Muscle layer of colon (tissue), 2 donors: ENCODE data around the gene RAX2.

Experiments
- H3K27ac ChIP-seq: one replicate; pipeline ENCODE4 v1.7.0; 2013; ENCODE audit warnings: low read depth, mild to moderate bottlenecking, low read length, moderate library complexity
- H3K27me3 ChIP-seq, 2 donors: one replicate each; pipeline ENCODE4 v1.7.0; 2013; ENCODE audit warnings: low read length in 2 of 2, mild to moderate bottlenecking in 2 of 2; ENCODE audit not compliant: insufficient read depth in 2 of 2, control insufficient read depth in 1 of 2
- H3K36me3 ChIP-seq: one replicate; pipeline ENCODE4 v1.7.0; 2013; ENCODE audit warnings: mild to moderate bottlenecking, low read length; ENCODE audit not compliant: insufficient read depth
- H3K4me1 ChIP-seq: one replicate; pipeline ENCODE4 v1.7.0; 2013; ENCODE audit warnings: mild to moderate bottlenecking, low read length; ENCODE audit not compliant: insufficient read depth
- H3K4me3 ChIP-seq, 2 donors: one replicate each; pipeline ENCODE4 v1.7.0; 2013; ENCODE audit warnings: low read length in 2 of 2, low read depth in 1 of 2, mild to moderate bottlenecking in 1 of 2, moderate library complexity in 1 of 2
- H3K9ac ChIP-seq: one replicate; pipeline ENCODE4 v1.7.0; 2013; ENCODE audit warnings: low read length
- H3K9me3 ChIP-seq: one replicate; pipeline ENCODE4 v1.7.0; 2013; ENCODE audit warnings: mild to moderate bottlenecking, low read length
- donor health status: abdominal sarcoma.
- donor health status: Adenocarcinoma of cecum.

The RAX2 gene

DNA sequence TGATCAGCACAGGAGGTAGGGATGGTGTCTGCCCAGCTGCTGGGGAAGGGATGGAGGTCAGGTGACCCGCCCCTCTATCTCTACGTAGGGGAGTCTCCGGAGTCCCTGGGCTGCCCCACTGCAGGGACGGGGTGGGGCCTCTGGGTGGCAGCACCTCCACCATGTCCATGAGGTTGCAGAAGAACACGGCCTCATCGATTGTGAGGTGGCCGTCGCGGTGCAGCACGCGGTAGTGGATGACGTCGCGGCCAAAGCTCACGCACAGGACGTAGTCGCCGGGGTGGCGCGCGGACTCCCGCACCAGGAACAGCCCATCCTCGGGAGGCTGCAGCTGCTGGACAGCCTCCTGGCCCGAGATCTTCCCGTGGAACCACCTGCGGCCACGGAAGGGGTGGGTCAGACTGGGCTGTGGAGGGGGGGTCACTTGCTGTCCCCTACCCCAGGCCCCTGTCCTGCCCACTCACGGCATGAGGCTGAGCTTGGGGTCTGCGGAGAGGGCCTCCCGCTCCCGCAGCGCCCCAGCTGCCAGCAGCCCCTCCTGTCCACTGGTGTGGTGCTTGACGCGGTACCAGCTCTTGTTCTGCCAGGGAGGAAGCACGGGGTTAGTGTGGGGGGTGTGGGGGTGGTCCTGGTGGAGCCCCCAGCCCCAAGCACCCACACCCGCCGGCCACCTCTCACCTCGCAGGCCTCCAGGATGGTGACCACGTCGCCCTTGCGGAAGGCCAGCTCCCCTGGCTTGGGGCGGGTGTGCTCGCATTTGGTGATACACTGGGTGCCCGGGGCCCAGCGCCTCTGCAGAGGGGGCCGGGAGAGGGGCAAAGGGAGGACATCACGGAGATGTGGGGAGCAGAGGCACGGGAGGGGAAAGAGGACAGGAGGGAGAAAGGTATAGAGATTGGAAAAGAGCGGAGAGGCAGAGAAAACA lies 11.9 kb upstream of the RAX2 start:
- no peak overlapping the region for H3K4me3 ChIP-seq
- no peaks in the 10 kb centered on the region for H3K4me1 ChIP-seq
- peaks cover 0 to 30% of the 10 kb centered on the region in 2 donors for H3K27me3 ChIP-seq
- no peak overlapping the region for H3K27ac ChIP-seq
- peaks cover 15% of the 10 kb centered on the region for H3K9me3 ChIP-seq
- no peaks in the 10 kb centered on the region for H3K36me3 ChIP-seq
- no peak overlapping the region for H3K9ac ChIP-seq

- peaks cover 15% of the 10 kb centered on the region for H3K9me3 ChIP-seq
- no peaks in the 10 kb centered on the region for H3K4me1 ChIP-seq
- H3K9ac ChIP-seq: no peak overlapping the region
- H3K27ac ChIP-seq: no peak overlapping the region
- H3K27me3 ChIP-seq: peaks cover 0 to 30% of the 10 kb centered on the region in 2 donors
- no peaks in the 10 kb centered on the region for H3K36me3 ChIP-seq
- H3K4me3 ChIP-seq: no peak overlapping the region
These were observed 10.9 kb upstream of the RAX2 start for GRCh38 chr19:3782903-3783302.

- Histone ChIP-seq H3K9me3 (peaks cover 15% of the 10 kb centered on the region), H3K27ac (no peak overlapping the region), H3K9ac (no peak overlapping the region), H3K36me3 (no peaks in the 10 kb centered on the region), H3K27me3 (peaks cover 0 to 30% of the 10 kb centered on the region in 2 donors), H3K4me1 (no peaks in the 10 kb centered on the region), H3K4me3 (no peak overlapping the region)
These were observed 10.3 kb upstream of the RAX2 start for GRCh38 chr19:3782330-3782729.

- Histone ChIP-seq H3K27me3 (peaks cover 0 to 30% of the 10 kb centered on the region in 2 donors), H3K4me1 (no peaks in the 10 kb centered on the region), H3K36me3 (no peaks in the 10 kb centered on the region)
These were observed 9.6 kb upstream of the RAX2 start for GRCh38 chr19:3781603-3782002.

DNA sequence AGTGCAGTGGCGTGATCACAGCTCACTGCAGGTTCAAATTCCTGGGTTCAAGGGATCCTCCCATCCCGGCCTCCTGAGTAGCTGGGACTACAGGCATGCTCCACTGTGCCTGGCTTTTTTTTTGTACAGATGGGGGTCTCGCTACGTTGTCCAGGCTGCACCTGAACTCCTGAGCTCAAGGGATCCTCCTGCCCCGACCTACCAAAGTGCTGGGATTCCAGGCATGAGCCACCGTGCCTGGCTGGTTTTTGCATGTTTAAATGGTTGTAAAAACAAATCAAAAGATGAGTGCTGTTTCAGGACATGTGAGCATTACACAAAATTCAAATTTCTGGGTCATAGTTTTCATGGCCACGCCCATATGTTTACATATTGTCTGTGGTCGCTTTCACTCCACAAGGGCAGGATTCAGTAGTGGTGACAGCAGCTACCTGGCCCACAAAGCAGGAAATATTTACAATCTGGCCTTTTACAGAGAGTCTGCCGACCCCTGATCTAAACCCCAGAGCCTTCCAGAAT lies 8.8 kb upstream of the RAX2 start:
- H3K27me3 ChIP-seq: peaks cover 0 to 30% of the 10 kb centered on the region in 2 donors
- peaks cover 15% of the 10 kb centered on the region for H3K9me3 ChIP-seq

More at GRCh38 chr19:3781603-3782002, 9.6 kb upstream of the RAX2 start:
- Histone ChIP-seq H3K9me3 (peaks cover 15% of the 10 kb centered on the region), H3K27ac (no peak overlapping the region), H3K4me3 (no peak overlapping the region), H3K9ac (no peak overlapping the region)

GRCh38 chr19:3778899-3779723 lies 7.1 kb upstream of the RAX2 start:
- Histone ChIP-seq H3K36me3 (no peaks in the 10 kb centered on the region), H3K9ac (no peak overlapping the region), H3K4me1 (no peaks in the 10 kb centered on the region), H3K27me3 (peaks cover 0 to 16% of the 10 kb centered on the region in 2 donors), H3K27ac (no peak overlapping the region), H3K9me3 (peaks cover 15% of the 10 kb centered on the region), H3K4me3 (no peak overlapping the region)

More for the DNA sequence above, 8.8 kb upstream of the RAX2 start:
- no peak overlapping the region for H3K9ac ChIP-seq
- no peak overlapping the region for H3K27ac ChIP-seq
- H3K4me3 ChIP-seq: no peak overlapping the region
- no peaks in the 10 kb centered on the region for H3K36me3 ChIP-seq
- H3K4me1 ChIP-seq: no peaks in the 10 kb centered on the region

GRCh38 chr19:3778104-3778867 lies 6.3 kb upstream of the RAX2 start:
- Histone ChIP-seq H3K9ac (no peak overlapping the region), H3K27ac (no peak overlapping the region), H3K4me1 (no peaks in the 10 kb centered on the region), H3K9me3 (peaks cover 15% of the 10 kb centered on the region), H3K4me3 (no peak overlapping the region), H3K36me3 (no peaks in the 10 kb centered on the region), H3K27me3 (peaks cover 0 to 8% of the 10 kb centered on the region in 2 donors)

DNA sequence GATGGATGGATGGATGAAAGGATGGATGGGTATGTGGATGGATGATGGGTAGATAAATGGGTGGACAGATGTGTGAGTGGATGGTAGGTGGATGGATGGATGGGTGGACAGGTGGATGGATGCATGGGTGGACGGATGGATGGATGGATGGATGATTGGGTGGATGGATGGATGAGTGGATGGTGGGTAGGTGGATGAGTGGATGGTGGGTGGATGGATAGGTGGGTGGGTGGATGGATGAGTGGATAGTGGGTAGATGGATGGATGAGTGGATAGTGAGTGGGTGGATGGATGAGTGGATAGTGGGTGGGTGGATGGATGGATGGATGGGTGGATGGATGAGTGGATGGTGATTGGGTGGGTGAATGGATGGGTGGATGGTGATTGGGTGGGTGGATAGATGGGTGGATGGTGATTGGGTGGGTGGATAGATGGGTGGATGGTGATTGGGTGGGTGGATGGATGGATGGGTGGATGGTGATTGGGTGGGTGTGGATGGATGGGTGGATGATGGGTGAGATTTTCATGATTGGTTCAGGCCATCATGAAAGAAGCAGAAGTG lies 4.5 kb upstream of the RAX2 start:
- H3K9me3 ChIP-seq: peaks cover 3% of the 10 kb centered on the region
- no peak overlapping the region for H3K4me3 ChIP-seq
- peaks cover 0 to under 1% of the 10 kb centered on the region in 2 donors for H3K27me3 ChIP-seq
- H3K27ac ChIP-seq: no peak overlapping the region
- no peaks in the 10 kb centered on the region for H3K4me1 ChIP-seq
- H3K36me3 ChIP-seq: no peaks in the 10 kb centered on the region
- no peak overlapping the region for H3K9ac ChIP-seq

DNA sequence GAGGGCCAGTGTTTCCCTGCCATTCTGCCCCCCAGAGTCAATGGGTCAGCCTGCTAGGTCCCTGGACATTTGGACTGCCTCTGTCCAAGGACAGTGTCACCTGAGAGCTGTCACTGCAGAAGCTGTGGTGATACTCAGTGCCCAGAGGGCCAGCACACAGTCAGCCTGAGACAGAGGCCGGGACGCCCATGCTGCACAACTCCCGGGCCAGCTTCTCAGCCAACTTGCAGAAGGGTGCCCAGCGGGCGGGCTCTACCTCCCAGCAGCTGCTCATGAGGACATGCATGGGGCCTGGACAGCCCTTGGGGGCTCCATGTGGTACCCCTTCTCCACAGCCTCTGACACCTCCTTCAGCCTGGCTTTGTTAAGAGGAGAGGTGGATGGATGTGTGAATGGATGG lies 3.8 kb upstream of the RAX2 start:
- no peak overlapping the region for H3K27ac ChIP-seq
- H3K36me3 ChIP-seq: no peaks in the 10 kb centered on the region
- H3K4me1 ChIP-seq: no peaks in the 10 kb centered on the region
- H3K9me3 ChIP-seq: no peaks in the 10 kb centered on the region
- no peak overlapping the region for H3K9ac ChIP-seq
- H3K27me3 ChIP-seq: peaks cover 0 to 4% of the 10 kb centered on the region in 2 donors
- H3K4me3 ChIP-seq: no peak overlapping the region

DNA sequence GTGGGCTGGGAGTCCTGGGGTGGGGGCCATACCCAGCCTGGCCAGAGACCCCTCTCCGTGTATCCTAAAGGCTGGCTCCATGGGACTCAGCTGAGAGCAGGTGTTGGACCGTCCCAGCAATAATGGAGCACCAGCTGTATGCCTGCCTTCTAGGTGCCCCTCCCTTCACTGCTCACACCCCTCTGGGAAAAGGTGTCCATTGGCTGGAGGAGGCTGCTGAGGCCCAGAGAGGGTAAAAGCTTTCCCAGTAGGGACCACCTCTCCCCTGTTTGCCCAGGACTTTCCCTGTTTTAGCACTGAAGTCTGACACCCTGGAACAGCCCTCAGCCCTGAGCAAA lies 3.3 kb upstream of the RAX2 start:
- no peak overlapping the region for H3K27ac ChIP-seq
- no peak overlapping the region for H3K4me3 ChIP-seq
- H3K9me3 ChIP-seq: no peaks in the 10 kb centered on the region
- H3K36me3 ChIP-seq: no peaks in the 10 kb centered on the region
- H3K27me3 ChIP-seq: peaks cover 0 to 4% of the 10 kb centered on the region in 2 donors
- H3K4me1 ChIP-seq: no peaks in the 10 kb centered on the region
- no peak overlapping the region for H3K9ac ChIP-seq
